ENCODE measurements around the gene CNIH2. TPM values are rescaled to one million over a fixed set of nuclear protein-coding genes. Genes with fewer than 3 reads are reported as not detected.

Gene CNIH2
- polyA plus RNA-seq, 5 donors = 3.4 to 5.2 (median 4.0) TPM

GRCh38 chr11:66328031-66328301 lies 50.0 kb downstream of the CNIH2 start:
- DNase-seq = no peak

GRCh38 chr11:66328302-66329144 lies 50.5 kb downstream of the CNIH2 start:
- DNase-seq = peak in 1 of 2 donors; percentile 76

GRCh38 chr11:66329165-66329673 lies 51.2 kb downstream of the CNIH2 start:
- no peak for DNase-seq

- no peak for DNase-seq
These were observed 53.0 kb downstream of the CNIH2 start for GRCh38 chr11:66330931-66331330.

- DNase-seq = no peak
These were observed 53.8 kb downstream of the CNIH2 start for GRCh38 chr11:66331542-66332370.

GRCh38 chr11:66332371-66333219 lies 54.6 kb downstream of the CNIH2 start:
- no peak for DNase-seq

- no peak for DNase-seq
These were observed 55.4 kb downstream of the CNIH2 start for GRCh38 chr11:66333220-66333877.

Other genes with a start within 250 kb of the CNIH2 start
- under 1 TPM; 0.18 to 0.24 (median 0.19) TPM for gene GAL3ST3, start 229.0 kb upstream of the CNIH2 start, polyA plus RNA-seq (ENCODE audit: insufficient read depth in 1 of 5, insufficient read length in 5 of 5, low replicate concordance in 1 of 5)
- gene SF3B2, start 225.8 kb upstream of the CNIH2 start, polyA plus RNA-seq (ENCODE audit: insufficient read depth in 1 of 5, insufficient read length in 5 of 5, low replicate concordance in 1 of 5) = 100 to 1,000 TPM; 168 to 227 (median 205) TPM
- 10 to 100 TPM; 44.7 to 57.6 (median 49.0) TPM for gene PACS1, start 207.9 kb upstream of the CNIH2 start, polyA plus RNA-seq (ENCODE audit: insufficient read depth in 1 of 5, insufficient read length in 5 of 5, low replicate concordance in 1 of 5)
- 10 to 100 TPM; 15.5 to 28.9 (median 21.4) TPM for gene KLC2, start 20.5 kb upstream of the CNIH2 start, polyA plus RNA-seq (ENCODE audit: insufficient read depth in 1 of 5, insufficient read length in 5 of 5, low replicate concordance in 1 of 5)
- 100 to 1,000 TPM; 107 to 161 (median 120) TPM for gene RAB1B, start 9.5 kb upstream of the CNIH2 start, polyA plus RNA-seq (ENCODE audit: insufficient read depth in 1 of 5, insufficient read length in 5 of 5, low replicate concordance in 1 of 5)
- 10 to 100 TPM; 26.3 to 66.5 (median 38.8) TPM for gene YIF1A, start 11.0 kb downstream of the CNIH2 start, polyA plus RNA-seq (ENCODE audit: insufficient read depth in 1 of 5, insufficient read length in 5 of 5, low replicate concordance in 1 of 5)
- gene TMEM151A, start 13.7 kb downstream of the CNIH2 start, polyA plus RNA-seq (ENCODE audit: insufficient read depth in 1 of 5, insufficient read length in 5 of 5, low replicate concordance in 1 of 5) = under 1 TPM; 0.33 to 0.51 (median 0.40) TPM
- 100 to 1,000 TPM in 2 of 5 donors, 10 to 100 TPM in 3; 67.2 to 162 (median 89.2) TPM for gene CD248, start 38.9 kb downstream of the CNIH2 start, polyA plus RNA-seq (ENCODE audit: insufficient read depth in 1 of 5, insufficient read length in 5 of 5, low replicate concordance in 1 of 5)
- gene RIN1, start 58.3 kb downstream of the CNIH2 start, polyA plus RNA-seq (ENCODE audit: insufficient read depth in 1 of 5, insufficient read length in 5 of 5, low replicate concordance in 1 of 5) = 1 to 10 TPM; 2.1 to 4.5 (median 3.5) TPM
- 10 to 100 TPM; 21.8 to 32.5 (median 25.1) TPM for gene BRMS1, start 66.9 kb downstream of the CNIH2 start, polyA plus RNA-seq (ENCODE audit: insufficient read depth in 1 of 5, insufficient read length in 5 of 5, low replicate concordance in 1 of 5)
- gene B4GAT1, start 69.5 kb downstream of the CNIH2 start, polyA plus RNA-seq (ENCODE audit: insufficient read depth in 1 of 5, insufficient read length in 5 of 5, low replicate concordance in 1 of 5) = 10 to 100 TPM; 28.1 to 38.5 (median 31.5) TPM
- 10 to 100 TPM in 2 of 5 donors, 1 to 10 TPM in 3; 7.1 to 12.0 (median 9.5) TPM for gene SLC29A2, start 93.6 kb downstream of the CNIH2 start, polyA plus RNA-seq (ENCODE audit: insufficient read depth in 1 of 5, insufficient read length in 5 of 5, low replicate concordance in 1 of 5)
- gene NPAS4, start 142.9 kb downstream of the CNIH2 start, polyA plus RNA-seq (ENCODE audit: insufficient read depth in 1 of 5, insufficient read length in 5 of 5, low replicate concordance in 1 of 5) = under 1 TPM; 0.14 to 0.38 (median 0.17) TPM
- 10 to 100 TPM; 63.2 to 78.7 (median 73.0) TPM for gene MRPL11, start 160.7 kb downstream of the CNIH2 start, polyA plus RNA-seq (ENCODE audit: insufficient read depth in 1 of 5, insufficient read length in 5 of 5, low replicate concordance in 1 of 5)
- 1 to 10 TPM; 4.1 to 6.2 (median 4.6) TPM for gene PELI3, start 188.7 kb downstream of the CNIH2 start, polyA plus RNA-seq (ENCODE audit: insufficient read depth in 1 of 5, insufficient read length in 5 of 5, low replicate concordance in 1 of 5)
- 10 to 100 TPM; 13.5 to 25.4 (median 15.8) TPM for gene DPP3, start 202.3 kb downstream of the CNIH2 start, polyA plus RNA-seq (ENCODE audit: insufficient read depth in 1 of 5, insufficient read length in 5 of 5, low replicate concordance in 1 of 5)
- gene BBS1, start 232.5 kb downstream of the CNIH2 start, polyA plus RNA-seq (ENCODE audit: insufficient read depth in 1 of 5, insufficient read length in 5 of 5, low replicate concordance in 1 of 5) = 10 to 100 TPM; 54.5 to 80.1 (median 58.5) TPM

All from right lung (tissue), 5 donors.